Caco-2 (cell line): ENCODE measurements around the gene FARS2. TPM values are rescaled to one million over a fixed set of nuclear protein-coding genes. Genes with fewer than 3 reads are reported as not detected.

Source experiments
- BruUV-seq: library from RNA; stranded (reverse); fragments of 400-500 nt; replicated peaks from 2 replicates; lab custom pipeline; 2021; lab: Mats Ljungman, UMichigan
- CTCF ChIA-PET: fragments of 300-600 bp; sonication (Branson Sonifier 250); formaldehyde crosslinking; loops from one replicate; lab custom pipeline; 2022; ENCODE audit warnings: antibody characterized with exemption; lab: Charles Lee
- POLR2A ChIA-PET: fragments of 300-600 bp; sonication (Branson Sonifier 250); formaldehyde crosslinking; loops from one replicate; lab custom pipeline; 2022; ENCODE audit warnings: antibody characterized with exemption; lab: Charles Lee
- DNase-seq, 2 experiments: peaks; one replicate each; pipeline versions ENCODE4 v3.0.0 to v3.0.0-alpha.2; 2020 to 2022
- H3K27me3 ChIP-seq: replicated peaks from 2 replicates; pipeline ENCODE4 v1.6.0; 2011; ENCODE audit warnings: low read length; ENCODE audit not compliant: control insufficient read depth, insufficient read depth
- H3K36me3 ChIP-seq: 2 replicates; pipeline ENCODE4 v1.5.1; 2011; ENCODE audit warnings: low read length; ENCODE audit not compliant: control insufficient read depth, insufficient read depth
- H3K4me1 ChIP-seq: fragments of 250-450 bp; sonication (Bioruptor Pico); 2 replicates; pipeline ENCODE4 v1.5.1; 2020; ENCODE audit warnings: mild to moderate bottlenecking
- H3K4me3 ChIP-seq: 2 replicates; pipeline ENCODE4 v1.5.1; 2011; ENCODE audit warnings: low read depth, mild to moderate bottlenecking, control low read depth, low read length
- H3K9me3 ChIP-seq: fragments of 250-450 bp; sonication (Bioruptor Pico); 2 replicates; pipeline ENCODE4 v1.5.1; 2020; ENCODE audit warnings: mild to moderate bottlenecking, moderate library complexity
- H3K27ac Mint-ChIP-seq: one replicate; pipeline ENCODE4 v1.8.0; 2022; ENCODE audit warnings: mixed read lengths; ENCODE audit not compliant: unreplicated experiment
- H3K27me3 Mint-ChIP-seq: one replicate; pipeline ENCODE4 v1.8.0; 2022; ENCODE audit warnings: mixed read lengths; ENCODE audit not compliant: insufficient read depth, unreplicated experiment
- H3K36me3 Mint-ChIP-seq: one replicate; pipeline ENCODE4 v1.8.0; 2022; ENCODE audit warnings: mild to moderate bottlenecking, mixed read lengths; ENCODE audit not compliant: insufficient read depth, unreplicated experiment
- H3K4me1 Mint-ChIP-seq: one replicate; pipeline ENCODE4 v1.8.0; 2022; ENCODE audit warnings: low read depth, mixed read lengths; ENCODE audit not compliant: unreplicated experiment
- H3K4me3 Mint-ChIP-seq: one replicate; pipeline ENCODE4 v1.8.0; 2022; ENCODE audit warnings: mild to moderate bottlenecking, moderate library complexity, mixed read lengths; ENCODE audit not compliant: unreplicated experiment
- H3K9me3 Mint-ChIP-seq: one replicate; pipeline ENCODE4 v1.8.0; 2022; ENCODE audit warnings: mixed read lengths; ENCODE audit not compliant: unreplicated experiment
- intact Hi-C: fragments of 100-400 bp; cut with micrococcal nuclease; formaldehyde crosslinking; loops from one replicate; pipeline ENCODE4 v1.10.0; 2022; ENCODE audit not compliant: unreplicated experiment
- total RNA-seq: library from RNA; stranded (reverse); gene quantifications from 2 replicates; pipeline ENCODE4 v1.2.3, GENCODE V29; 2022
- TF ChIP-seq, protein P1 (sequence below), 2 experiments: fragments of 200-600 bp in 1 of 2; IDR thresholded peaks; 1 replicate in 1 of 2; 2 replicates in 1 of 2; pipeline versions ENCODE4 v1.5.1 to v1.8.0; 2011 to 2022; ENCODE audit warnings: antibody characterized with exemption in 1 of 2, control low read depth in 1 of 2, inconsistent platforms in 1 of 2, low read depth in 1 of 2, low read length in 1 of 2, mild to moderate bottlenecking in 1 of 2, moderate library complexity in 1 of 2; ENCODE audit not compliant: insufficient read depth in 1 of 2, severe bottlenecking in 1 of 2, unreplicated experiment in 1 of 2

Gene FARS2
- total RNA-seq, 1 experiment from 2014 or later = 15.4 TPM

GRCh38 chr6:5243069-5243468, 18.2 kb upstream of the FARS2 start:
- H3K27ac Mint-ChIP-seq = no peak overlapping the region
- no peaks in the 10 kb centered on the region for H3K9me3 ChIP-seq
- CTCF ChIA-PET = no interaction called here
- H3K27me3 ChIP-seq = no peaks in the 10 kb centered on the region
- H3K36me3 Mint-ChIP-seq = peaks cover 5% of the 10 kb centered on the region
- no peak overlapping the region for H3K4me3 Mint-ChIP-seq
- no peaks in the 10 kb centered on the region for H3K4me1 ChIP-seq
- no peak overlapping the region for H3K4me3 ChIP-seq
- DNase-seq = no peak
- H3K27me3 Mint-ChIP-seq = no peaks in the 10 kb centered on the region
- TF ChIP-seq, protein P1, sequence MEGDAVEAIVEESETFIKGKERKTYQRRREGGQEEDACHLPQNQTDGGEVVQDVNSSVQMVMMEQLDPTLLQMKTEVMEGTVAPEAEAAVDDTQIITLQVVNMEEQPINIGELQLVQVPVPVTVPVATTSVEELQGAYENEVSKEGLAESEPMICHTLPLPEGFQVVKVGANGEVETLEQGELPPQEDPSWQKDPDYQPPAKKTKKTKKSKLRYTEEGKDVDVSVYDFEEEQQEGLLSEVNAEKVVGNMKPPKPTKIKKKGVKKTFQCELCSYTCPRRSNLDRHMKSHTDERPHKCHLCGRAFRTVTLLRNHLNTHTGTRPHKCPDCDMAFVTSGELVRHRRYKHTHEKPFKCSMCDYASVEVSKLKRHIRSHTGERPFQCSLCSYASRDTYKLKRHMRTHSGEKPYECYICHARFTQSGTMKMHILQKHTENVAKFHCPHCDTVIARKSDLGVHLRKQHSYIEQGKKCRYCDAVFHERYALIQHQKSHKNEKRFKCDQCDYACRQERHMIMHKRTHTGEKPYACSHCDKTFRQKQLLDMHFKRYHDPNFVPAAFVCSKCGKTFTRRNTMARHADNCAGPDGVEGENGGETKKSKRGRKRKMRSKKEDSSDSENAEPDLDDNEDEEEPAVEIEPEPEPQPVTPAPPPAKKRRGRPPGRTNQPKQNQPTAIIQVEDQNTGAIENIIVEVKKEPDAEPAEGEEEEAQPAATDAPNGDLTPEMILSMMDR (IDR thresholded peaks at IDR 0.05; ENCODE audit: insufficient read depth in 1 of 2, low read depth in 1 of 2, low read length in 1 of 2, severe bottlenecking in 1 of 2, unreplicated experiment in 1 of 2) = no peak
- no peaks in the 10 kb centered on the region for H3K9me3 Mint-ChIP-seq
- no TSS peak for BruUV-seq
- intact Hi-C loops = no loop called here
- POLR2A ChIA-PET = no interaction called here
- peaks cover 2% of the 10 kb centered on the region for H3K36me3 ChIP-seq
- H3K4me1 Mint-ChIP-seq = no peaks in the 10 kb centered on the region

- H3K4me3 ChIP-seq = no peak overlapping the region
- H3K27me3 ChIP-seq = no peaks in the 10 kb centered on the region
- BruUV-seq = no TSS peak
- no peaks in the 10 kb centered on the region for H3K9me3 ChIP-seq
- no peak for DNase-seq
- CTCF ChIA-PET = no interaction called here
- Mint-ChIP-seq H3K27ac (no peak overlapping the region), H3K9me3 (no peaks in the 10 kb centered on the region), H3K4me3 (no peak overlapping the region), H3K36me3 (no peaks in the 10 kb centered on the region), H3K4me1 (no peaks in the 10 kb centered on the region), H3K27me3 (no peaks in the 10 kb centered on the region)
- H3K4me1 ChIP-seq = peaks cover 5% of the 10 kb centered on the region; the same call in 1 of the 2 replicates
- intact Hi-C loops = no loop called here
- POLR2A ChIA-PET = no interaction called here
- peaks cover 2% of the 10 kb centered on the region for H3K36me3 ChIP-seq
- TF ChIP-seq, protein P1 (IDR thresholded peaks at IDR 0.05; ENCODE audit: insufficient read depth in 1 of 2, low read depth in 1 of 2, low read length in 1 of 2, severe bottlenecking in 1 of 2, unreplicated experiment in 1 of 2) = no peak
Measured at GRCh38 chr6:5246141-5247097, 14.9 kb upstream of the FARS2 start.

DNA sequence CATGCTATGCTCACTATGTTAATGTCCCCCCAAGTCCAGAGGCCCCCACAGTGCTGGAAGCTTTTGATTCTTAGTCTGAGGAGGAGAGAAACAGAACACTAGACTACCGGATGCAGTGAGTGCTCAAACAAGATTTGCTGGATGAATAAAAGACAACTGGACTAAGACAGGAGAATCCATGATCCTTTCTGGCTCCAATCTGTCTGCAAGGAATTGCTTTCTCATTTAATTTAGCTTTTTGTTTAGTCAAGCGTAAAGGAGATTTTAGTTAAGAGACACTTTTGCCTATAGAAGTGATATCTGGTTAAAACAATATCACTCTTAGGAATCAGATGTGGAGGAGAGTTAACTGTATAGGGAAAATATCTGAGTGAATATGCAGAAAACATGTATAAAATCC, 14.1 kb upstream of the FARS2 start:
- Histone ChIP-seq H3K27me3 (no peaks in the 10 kb centered on the region), H3K9me3 (no peaks in the 10 kb centered on the region), H3K4me3 (no peak overlapping the region), H3K36me3 (peaks cover 2% of the 10 kb centered on the region), H3K4me1 (peaks cover 5% of the 10 kb centered on the region; the same call in 1 of the 2 replicates)
- no peaks in the 10 kb centered on the region for H3K27me3 Mint-ChIP-seq
- H3K4me1 Mint-ChIP-seq = no peaks in the 10 kb centered on the region
- CTCF ChIA-PET = no interaction called here
- no peak for DNase-seq
- POLR2A ChIA-PET = no interaction called here
- TF ChIP-seq, protein P1 (IDR thresholded peaks at IDR 0.05; ENCODE audit: insufficient read depth in 1 of 2, low read depth in 1 of 2, low read length in 1 of 2, severe bottlenecking in 1 of 2, unreplicated experiment in 1 of 2) = no peak
- intact Hi-C loops = no loop called here
- BruUV-seq = no TSS peak
- no peak overlapping the region for H3K27ac Mint-ChIP-seq
- H3K9me3 Mint-ChIP-seq = no peaks in the 10 kb centered on the region
- peaks cover under 1% of the 10 kb centered on the region for H3K36me3 Mint-ChIP-seq
- H3K4me3 Mint-ChIP-seq = no peak overlapping the region
